Measurements from ENCODE around the gene CD200R1. TPM values are rescaled to one million over a fixed set of nuclear protein-coding genes. Genes with fewer than 3 reads are reported as not detected.

CD200R1 gene
- total RNA-seq, 2 experiments from 2014 or later = 0.25 TPM; not detected in 1

DNA sequence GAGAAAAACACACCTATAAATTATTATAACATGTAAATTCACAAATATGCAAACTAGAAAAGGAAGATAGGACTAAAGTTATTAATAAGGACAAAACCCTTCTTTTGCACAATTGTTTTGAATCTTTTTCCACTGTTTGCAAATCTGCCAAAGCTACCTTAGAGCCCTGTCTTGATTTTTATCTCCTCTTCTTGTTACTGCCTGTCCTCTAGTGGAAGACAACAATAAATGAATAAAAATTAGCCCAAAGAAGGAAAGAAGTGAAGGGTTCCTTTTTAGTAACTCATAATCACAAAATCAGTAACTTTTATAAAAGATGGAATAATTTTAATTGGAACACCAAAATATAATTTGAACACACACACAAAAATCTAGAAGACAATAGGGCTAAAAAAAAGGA, 2.7 kb downstream of the CD200R1 start:
- ChIA-PET CTCF (ENCODE audit: unreplicated experiment) (no interaction called here), POLR2A (interaction anchor here (0.7 kb wide), 1 partner anchor 156 kb away, joined by 3 read pairs; no protein-coding TSS in a partner anchor)
- DNase-seq (ENCODE audit: low spot score) = no peak
- intact Hi-C loops (cut with micrococcal nuclease; ENCODE audit: unreplicated experiment) = no loop called here
- no peaks in the 10 kb centered on the region; the same call in 1 of the 2 replicates for H3K9me2 ChIP-seq (ENCODE audit: insufficient read depth, low read length)
- TF ChIP-seq EZH2phosphoT487 (IDR thresholded peaks at IDR 0.05; ENCODE audit: borderline replicate concordance, low read depth, low read length) (no peak), CTCF (conservative IDR thresholded peaks at IDR 0.05; ENCODE audit: low read length) (0 out of 2 replicates have a peak, but pooled peaks have one; percentile 16)
- no peaks in the 10 kb centered on the region for H3K9me3 ChIP-seq (ENCODE audit: low read length)
- H2AFZ ChIP-seq (ENCODE audit: low read length) = no peak overlapping the region
- H3K79me2 ChIP-seq (ENCODE audit: insufficient read depth, low read depth, low read length) = no peaks in the 10 kb centered on the region
- no TSS peak for BruUV-seq (replicated peaks)
- H4K20me1 ChIP-seq (ENCODE audit: insufficient read depth, low read length) = no peaks in the 10 kb centered on the region
- peaks cover 10% of the 10 kb centered on the region for H3K4me1 ChIP-seq (ENCODE audit: insufficient read depth, low read length, poor library complexity, severe bottlenecking)
- H3K27ac ChIP-seq (ENCODE audit: low read depth, low read length, poor library complexity, severe bottlenecking) = no peak overlapping the region
- H3K4me2 ChIP-seq (ENCODE audit: low read length) = no peak overlapping the region
- no peak overlapping the region for H3K4me3 ChIP-seq (ENCODE audit: low read depth, low read length, poor library complexity, severe bottlenecking)
- no peaks in the 10 kb centered on the region for H3K36me3 ChIP-seq (ENCODE audit: insufficient read depth, low read length)

DNA sequence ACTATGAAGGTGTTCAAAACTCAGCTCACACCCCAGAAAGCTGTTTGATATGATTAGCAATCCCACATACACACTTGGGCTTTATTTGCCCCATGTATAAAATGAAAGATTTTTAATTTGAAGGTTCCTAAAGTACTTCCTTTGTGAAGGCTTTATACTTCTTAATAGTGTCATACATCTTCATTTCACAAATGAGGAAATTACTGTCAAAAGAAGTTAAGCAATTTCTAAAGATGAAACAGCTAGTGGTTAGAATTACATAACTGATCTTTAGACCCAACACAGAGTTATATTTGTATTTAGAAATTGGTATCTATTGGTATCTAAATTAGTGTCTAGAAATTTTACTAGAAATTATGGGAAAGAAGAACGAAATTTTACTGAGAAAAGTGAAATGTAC, 7.1 kb downstream of the CD200R1 start:
- TF ChIP-seq CTCF (conservative IDR thresholded peaks at IDR 0.05; ENCODE audit: low read length) = no peak
- TF ChIP-seq EZH2phosphoT487 (IDR thresholded peaks at IDR 0.05; ENCODE audit: borderline replicate concordance, low read depth, low read length) = no peak
- Histone ChIP-seq H3K9me2 (ENCODE audit: insufficient read depth, low read length) (no peaks in the 10 kb centered on the region; the same call in 1 of the 2 replicates), H3K79me2 (ENCODE audit: insufficient read depth, low read depth, low read length) (no peaks in the 10 kb centered on the region), H2AFZ (ENCODE audit: low read length) (no peak overlapping the region), H3K4me1 (ENCODE audit: insufficient read depth, low read length, poor library complexity, severe bottlenecking) (no peaks in the 10 kb centered on the region), H4K20me1 (ENCODE audit: insufficient read depth, low read length) (no peaks in the 10 kb centered on the region), H3K4me3 (ENCODE audit: low read depth, low read length, poor library complexity, severe bottlenecking) (no peak overlapping the region), H3K36me3 (ENCODE audit: insufficient read depth, low read length) (no peaks in the 10 kb centered on the region), H3K4me2 (ENCODE audit: low read length) (no peak overlapping the region), H3K9me3 (ENCODE audit: low read length) (no peaks in the 10 kb centered on the region), H3K27ac (ENCODE audit: low read depth, low read length, poor library complexity, severe bottlenecking) (no peak overlapping the region)
- DNase-seq (ENCODE audit: low spot score) = no peak
- no TSS peak for BruUV-seq (replicated peaks)
- ChIA-PET CTCF (ENCODE audit: unreplicated experiment) (no interaction called here), POLR2A (no interaction called here)
- intact Hi-C loops (cut with micrococcal nuclease; ENCODE audit: unreplicated experiment) = no loop called here

GRCh38 chr3:112967425-112967824, 7.5 kb downstream of the CD200R1 start:
- Histone ChIP-seq H3K9me2 (ENCODE audit: insufficient read depth, low read length) (no peaks in the 10 kb centered on the region; the same call in 1 of the 2 replicates), H4K20me1 (ENCODE audit: insufficient read depth, low read length) (no peaks in the 10 kb centered on the region), H3K4me3 (ENCODE audit: low read depth, low read length, poor library complexity, severe bottlenecking) (no peak overlapping the region), H2AFZ (ENCODE audit: low read length) (no peak overlapping the region), H3K4me2 (ENCODE audit: low read length) (no peak overlapping the region), H3K79me2 (ENCODE audit: insufficient read depth, low read depth, low read length) (no peaks in the 10 kb centered on the region), H3K36me3 (ENCODE audit: insufficient read depth, low read length) (no peaks in the 10 kb centered on the region), H3K9me3 (ENCODE audit: low read length) (0 out of 2 replicates have a peak, but pooled peaks cover 2% of the 10 kb centered on the region), H3K27ac (ENCODE audit: low read depth, low read length, poor library complexity, severe bottlenecking) (no peak overlapping the region), H3K4me1 (ENCODE audit: insufficient read depth, low read length, poor library complexity, severe bottlenecking) (no peaks in the 10 kb centered on the region)
- POLR2A ChIA-PET = no interaction called here
- CTCF ChIA-PET (ENCODE audit: unreplicated experiment) = no interaction called here
- TF ChIP-seq CTCF (conservative IDR thresholded peaks at IDR 0.05; ENCODE audit: low read length) = no peak
- TF ChIP-seq EZH2phosphoT487 (IDR thresholded peaks at IDR 0.05; ENCODE audit: borderline replicate concordance, low read depth, low read length) = no peak
- DNase-seq (ENCODE audit: low spot score) = no peak
- BruUV-seq (replicated peaks) = no TSS peak
- intact Hi-C loops (cut with micrococcal nuclease; ENCODE audit: unreplicated experiment) = no loop called here
